Activated T-helper 2 cell treated with anti-CD3 and anti-CD28 coated beads, Interferon-gamma antibody, Interleukin-2, Interleukin-4, amounts not matched to agents 10 μg/mL and 5 μg/mL and 100 μg/mL, durations not matched to agents 14 hours and 24 hours and 36 hours (primary cell): ENCODE results near the gene ARMC9. TPM values are rescaled to one million over a fixed set of nuclear protein-coding genes. Genes with fewer than 3 reads are reported as not detected.
"Not testable (repeated sequence)": the region's sequence is repeated elsewhere in the genome, so short reads cannot be mapped to it uniquely, and the experiment has no call there.

Source experiments
- DNase-seq: peaks from one replicate; pipeline ENCODE4 v3.0.0; 2021; ENCODE audit warnings: low spot score
- H3K27ac Mint-ChIP-seq: one replicate; pipeline ENCODE4 v1.8.0; 2021; ENCODE audit warnings: mixed read lengths
- H3K27me3 Mint-ChIP-seq: one replicate; pipeline ENCODE4 v1.8.0; 2021; ENCODE audit warnings: low read depth, mixed read lengths
- H3K36me3 Mint-ChIP-seq: one replicate; pipeline ENCODE4 v1.8.0; 2021; ENCODE audit warnings: low read depth, mixed read lengths
- H3K4me1 Mint-ChIP-seq: one replicate; pipeline ENCODE4 v1.8.0; 2021; ENCODE audit warnings: low read depth, mixed read lengths
- H3K4me3 Mint-ChIP-seq: one replicate; pipeline ENCODE4 v1.8.0; 2021; ENCODE audit warnings: low read depth, mild to moderate bottlenecking, moderate library complexity, mixed read lengths
- H3K9me3 Mint-ChIP-seq: one replicate; pipeline ENCODE4 v1.8.0; 2021; ENCODE audit warnings: mixed read lengths
- intact Hi-C: fragments of 100-400 bp; cut with micrococcal nuclease; formaldehyde crosslinking; loops from one replicate; pipeline ENCODE4 v1.15.1; 2023
- total RNA-seq: library from RNA; stranded (reverse); gene quantifications from 2 replicates; pipeline ENCODE4 v1.2.3, GENCODE V29; 2022

Gene ARMC9
- total RNA-seq, 1 donor from 2014 or later = 3.3 TPM

GRCh38 chr2:231170055-231170454 lies 28.4 kb upstream of the ARMC9 start:
- Mint-ChIP-seq H3K36me3 (peaks cover 81% of the 10 kb centered on the region), H3K4me3 (no peak overlapping the region), H3K4me1 (peaks cover 26% of the 10 kb centered on the region), H3K27me3 (no peaks in the 10 kb centered on the region), H3K9me3 (no peaks in the 10 kb centered on the region), H3K27ac (no peak overlapping the region)
- intact Hi-C loops = no loop called here
- DNase-seq = no peak

GRCh38 chr2:231172025-231172424 lies 26.4 kb upstream of the ARMC9 start:
- Mint-ChIP-seq H3K36me3 (peaks cover 74% of the 10 kb centered on the region), H3K27me3 (no peaks in the 10 kb centered on the region), H3K27ac (no peak overlapping the region), H3K9me3 (no peaks in the 10 kb centered on the region), H3K4me1 (peaks cover 22% of the 10 kb centered on the region), H3K4me3 (no peak overlapping the region)
- intact Hi-C loops = no loop called here
- no peak for DNase-seq

GRCh38 chr2:231174211-231174651 lies 24.2 kb upstream of the ARMC9 start:
- peaks cover 8% of the 10 kb centered on the region for H3K4me1 Mint-ChIP-seq
- H3K9me3 Mint-ChIP-seq = no peaks in the 10 kb centered on the region
- H3K27me3 Mint-ChIP-seq = no peaks in the 10 kb centered on the region
- no peak overlapping the region for H3K4me3 Mint-ChIP-seq
- H3K27ac Mint-ChIP-seq = no peak overlapping the region
- intact Hi-C loops = no loop called here
- peaks cover 58% of the 10 kb centered on the region for H3K36me3 Mint-ChIP-seq
- DNase-seq = no peak

- H3K27ac Mint-ChIP-seq = peak overlapping the region; percentile 2
- no peaks in the 10 kb centered on the region for H3K9me3 Mint-ChIP-seq
- no peaks in the 10 kb centered on the region for H3K27me3 Mint-ChIP-seq
- no peak overlapping the region for H3K4me3 Mint-ChIP-seq
- peaks cover 14% of the 10 kb centered on the region for H3K4me1 Mint-ChIP-seq
- intact Hi-C loops = no loop called here
- H3K36me3 Mint-ChIP-seq = peaks cover 40% of the 10 kb centered on the region
- no peak for DNase-seq
Observed at GRCh38 chr2:231176066-231176465, 22.4 kb upstream of the ARMC9 start.

GRCh38 chr2:231177156-231178025 lies 21.0 kb upstream of the ARMC9 start:
- no peak overlapping the region for H3K4me3 Mint-ChIP-seq
- H3K9me3 Mint-ChIP-seq = no peaks in the 10 kb centered on the region
- DNase-seq = no peak
- H3K4me1 Mint-ChIP-seq = peaks cover 14% of the 10 kb centered on the region
- intact Hi-C loops = no loop called here
- H3K27ac Mint-ChIP-seq = peak overlapping the region; percentile 32
- peaks cover 33% of the 10 kb centered on the region for H3K36me3 Mint-ChIP-seq
- H3K27me3 Mint-ChIP-seq = no peaks in the 10 kb centered on the region

- H3K27ac Mint-ChIP-seq = not testable (repeated sequence)
Observed at GRCh38 chr2:231178805-231179204, 19.6 kb upstream of the ARMC9 start.

GRCh38 chr2:231181860-231182512 lies 16.4 kb upstream of the ARMC9 start:
- intact Hi-C loops = no loop called here
- Mint-ChIP-seq H3K4me3 (no peak overlapping the region), H3K9me3 (no peaks in the 10 kb centered on the region), H3K36me3 (peaks cover 7% of the 10 kb centered on the region), H3K27ac (no peak overlapping the region), H3K4me1 (peaks cover 14% of the 10 kb centered on the region), H3K27me3 (no peaks in the 10 kb centered on the region)
- no peak for DNase-seq

More at GRCh38 chr2:231178805-231179204, 19.6 kb upstream of the ARMC9 start:
- DNase-seq, intact Hi-C loops, H3K27me3 Mint-ChIP-seq, H3K9me3 Mint-ChIP-seq, H3K4me3 Mint-ChIP-seq: not testable (repeated sequence)
- Mint-ChIP-seq H3K36me3 (peaks cover 27% of the 10 kb centered on the region), H3K4me1 (peaks cover 14% of the 10 kb centered on the region)

GRCh38 chr2:231182513-231182899 lies 15.9 kb upstream of the ARMC9 start:
- H3K36me3 Mint-ChIP-seq = peaks cover 2% of the 10 kb centered on the region
- no peaks in the 10 kb centered on the region for H3K9me3 Mint-ChIP-seq
- H3K27ac Mint-ChIP-seq = no peak overlapping the region
- peaks cover 8% of the 10 kb centered on the region for H3K4me1 Mint-ChIP-seq
- intact Hi-C loops = no loop called here
- DNase-seq = no peak
- no peak overlapping the region for H3K4me3 Mint-ChIP-seq
- H3K27me3 Mint-ChIP-seq = peaks cover under 1% of the 10 kb centered on the region

- Mint-ChIP-seq H3K27ac (no peak overlapping the region), H3K4me1 (peaks cover 7% of the 10 kb centered on the region), H3K27me3 (peaks cover 4% of the 10 kb centered on the region), H3K36me3 (no peaks in the 10 kb centered on the region), H3K9me3 (no peaks in the 10 kb centered on the region), H3K4me3 (no peak overlapping the region)
- no peak for DNase-seq
- intact Hi-C loops = no loop called here
Observed at GRCh38 chr2:231183851-231184250, 14.6 kb upstream of the ARMC9 start.

GRCh38 chr2:231184319-231184718 lies 14.1 kb upstream of the ARMC9 start:
- H3K36me3 Mint-ChIP-seq = no peaks in the 10 kb centered on the region
- no peaks in the 10 kb centered on the region for H3K9me3 Mint-ChIP-seq
- DNase-seq = no peak
- peaks cover 7% of the 10 kb centered on the region for H3K4me1 Mint-ChIP-seq
- no peak overlapping the region for H3K27ac Mint-ChIP-seq
- H3K27me3 Mint-ChIP-seq = peaks cover 4% of the 10 kb centered on the region
- no peak overlapping the region for H3K4me3 Mint-ChIP-seq
- intact Hi-C loops = no loop called here

GRCh38 chr2:231185050-231185725 lies 13.2 kb upstream of the ARMC9 start:
- H3K9me3 Mint-ChIP-seq = no peaks in the 10 kb centered on the region
- intact Hi-C loops = no loop called here
- H3K4me3 Mint-ChIP-seq = no peak overlapping the region
- no peak overlapping the region for H3K27ac Mint-ChIP-seq
- H3K36me3 Mint-ChIP-seq = no peaks in the 10 kb centered on the region
- no peak for DNase-seq
- peaks cover 9% of the 10 kb centered on the region for H3K27me3 Mint-ChIP-seq
- peaks cover 2% of the 10 kb centered on the region for H3K4me1 Mint-ChIP-seq

GRCh38 chr2:231185886-231186285 lies 12.5 kb upstream of the ARMC9 start:
- no peaks in the 10 kb centered on the region for H3K9me3 Mint-ChIP-seq
- DNase-seq = no peak
- intact Hi-C loops = no loop called here
- H3K27ac Mint-ChIP-seq = no peak overlapping the region
- no peaks in the 10 kb centered on the region for H3K4me1 Mint-ChIP-seq
- H3K36me3 Mint-ChIP-seq = no peaks in the 10 kb centered on the region
- peaks cover 13% of the 10 kb centered on the region for H3K27me3 Mint-ChIP-seq
- no peak overlapping the region for H3K4me3 Mint-ChIP-seq

- H3K4me3 Mint-ChIP-seq = no peak overlapping the region
- peaks cover 15% of the 10 kb centered on the region for H3K27me3 Mint-ChIP-seq
- no peaks in the 10 kb centered on the region for H3K36me3 Mint-ChIP-seq
- H3K4me1 Mint-ChIP-seq = no peaks in the 10 kb centered on the region
- intact Hi-C loops = no loop called here
- no peaks in the 10 kb centered on the region for H3K9me3 Mint-ChIP-seq
- DNase-seq = no peak
- no peak overlapping the region for H3K27ac Mint-ChIP-seq
Observed at GRCh38 chr2:231186325-231186724, 12.1 kb upstream of the ARMC9 start.
